ENCODE measurements around the gene STOML3. TPM values are rescaled to one million over a fixed set of nuclear protein-coding genes. Genes with fewer than 3 reads are reported as not detected.

The STOML3 gene
- total RNA-seq, 2 experiments from 2014 or later = not detected

DNA sequence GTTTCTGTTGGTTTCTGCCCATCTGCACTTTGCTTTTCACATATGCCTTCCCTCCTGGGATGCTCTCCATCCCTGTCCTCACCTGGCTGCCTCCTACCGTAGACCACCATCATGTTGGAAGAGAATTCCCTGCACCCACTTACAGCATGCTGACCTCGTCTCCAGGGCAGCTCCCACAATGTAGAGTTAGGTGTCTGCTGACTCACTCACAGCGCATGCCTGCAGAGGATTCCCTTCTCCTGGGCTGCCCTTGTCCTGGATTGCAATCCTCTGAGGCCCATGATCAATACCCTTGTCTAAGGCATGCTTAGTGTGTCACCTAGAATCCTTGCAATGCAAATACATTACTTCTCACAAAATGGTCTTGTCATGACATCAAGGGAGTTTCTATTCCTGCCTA is 43.6 kb downstream of the STOML3 start:
- no peaks in the 10 kb centered on the region for H3K9me3 Mint-ChIP-seq
- no peak overlapping the region for H3K4me3 Mint-ChIP-seq
- intact Hi-C loops (cut with micrococcal nuclease) = no loop called here
- H3K36me3 Mint-ChIP-seq (ENCODE audit: low read depth) = no peaks in the 10 kb centered on the region
- no peak overlapping the region for H3K27ac Mint-ChIP-seq
- no peak for DNase-seq
- CTCF ChIA-PET = interaction anchor here (0.5 kb wide), 1 partner anchor 198 kb away, joined by 3 read pairs; no protein-coding TSS in a partner anchor
- H3K4me1 Mint-ChIP-seq (ENCODE audit: low read depth) = no peaks in the 10 kb centered on the region
- no peaks in the 10 kb centered on the region for H3K27me3 Mint-ChIP-seq (ENCODE audit: low read depth)

DNA sequence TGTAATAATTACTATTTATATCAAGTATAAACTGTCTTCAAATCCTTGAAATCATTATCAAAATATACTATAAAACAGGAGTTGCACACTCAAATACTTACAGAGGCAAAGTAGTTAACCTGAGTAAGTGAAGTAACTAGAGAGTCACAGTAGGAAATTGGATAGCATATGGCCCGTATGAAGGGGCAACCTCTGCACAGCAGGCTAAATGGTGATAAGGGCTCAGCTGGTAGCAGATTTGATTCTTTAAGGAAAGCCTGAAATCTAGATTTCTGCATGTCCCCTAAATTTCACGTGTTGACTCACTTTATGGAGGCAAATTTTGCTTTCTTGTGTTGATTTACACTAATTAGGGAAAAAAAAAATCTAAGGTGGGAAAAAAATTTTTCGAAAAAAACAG is 46.4 kb downstream of the STOML3 start:
- Mint-ChIP-seq H3K36me3 (ENCODE audit: low read depth) (no peaks in the 10 kb centered on the region), H3K4me1 (ENCODE audit: low read depth) (no peaks in the 10 kb centered on the region), H3K27ac (no peak overlapping the region), H3K27me3 (ENCODE audit: low read depth) (no peaks in the 10 kb centered on the region), H3K9me3 (no peaks in the 10 kb centered on the region), H3K4me3 (no peak overlapping the region)
- intact Hi-C loops (cut with micrococcal nuclease) = no loop called here
- no peak for DNase-seq
- CTCF ChIA-PET = no interaction called here

DNA sequence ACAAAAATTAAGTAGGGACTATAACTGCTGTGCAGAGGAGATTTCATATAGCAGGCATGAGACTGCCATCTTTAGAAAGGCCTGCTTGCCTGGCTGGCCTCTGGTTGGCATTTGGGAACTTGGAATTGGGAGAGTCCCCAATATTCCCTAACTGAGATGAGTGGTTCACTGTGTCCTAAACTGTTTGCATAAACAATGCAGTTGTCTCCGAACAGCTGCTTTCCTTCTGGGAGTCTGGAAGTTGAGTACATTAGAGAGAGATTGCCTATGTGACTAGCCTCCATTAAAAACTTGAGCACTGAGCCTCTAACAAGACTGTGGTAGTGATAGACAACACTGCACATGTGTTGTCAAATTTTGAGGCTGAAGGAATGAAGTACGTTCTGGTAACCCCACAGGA is 47.4 kb downstream of the STOML3 start:
- intact Hi-C loops (cut with micrococcal nuclease) = no loop called here
- Mint-ChIP-seq H3K36me3 (ENCODE audit: low read depth) (no peaks in the 10 kb centered on the region), H3K4me1 (ENCODE audit: low read depth) (no peaks in the 10 kb centered on the region), H3K27ac (no peak overlapping the region), H3K9me3 (no peaks in the 10 kb centered on the region), H3K4me3 (no peak overlapping the region), H3K27me3 (ENCODE audit: low read depth) (no peaks in the 10 kb centered on the region)
- CTCF ChIA-PET = no interaction called here
- no peak for DNase-seq

DNA sequence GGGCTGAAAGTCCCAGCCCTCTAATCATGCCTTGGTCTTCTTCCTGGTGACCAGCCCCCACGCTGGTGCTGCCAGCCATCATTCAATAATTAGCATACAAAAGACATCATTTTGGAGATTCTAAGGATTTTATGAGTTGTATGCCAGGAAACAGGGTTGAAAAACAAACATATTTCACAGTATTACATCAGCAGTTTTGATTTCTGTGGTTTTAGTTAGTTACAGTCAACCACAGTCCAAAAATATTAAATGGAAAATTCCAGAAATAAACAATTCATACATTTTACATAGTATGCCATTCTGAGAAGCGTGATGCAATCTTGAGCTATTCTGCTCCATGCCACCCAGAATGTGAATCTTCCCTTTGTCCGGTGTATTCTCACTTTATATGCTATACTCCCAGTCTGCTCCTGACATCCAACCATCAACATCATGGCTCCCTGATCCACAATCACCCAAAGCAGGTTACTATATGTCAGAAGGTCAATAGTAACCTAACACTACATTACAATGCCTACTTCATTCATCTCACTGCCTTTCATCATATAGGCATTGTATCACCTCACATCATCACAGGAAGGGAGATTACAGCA is 49.2 kb downstream of the STOML3 start:
- H3K36me3 Mint-ChIP-seq (ENCODE audit: low read depth) = no peaks in the 10 kb centered on the region
- CTCF ChIA-PET = no interaction called here

DNA sequence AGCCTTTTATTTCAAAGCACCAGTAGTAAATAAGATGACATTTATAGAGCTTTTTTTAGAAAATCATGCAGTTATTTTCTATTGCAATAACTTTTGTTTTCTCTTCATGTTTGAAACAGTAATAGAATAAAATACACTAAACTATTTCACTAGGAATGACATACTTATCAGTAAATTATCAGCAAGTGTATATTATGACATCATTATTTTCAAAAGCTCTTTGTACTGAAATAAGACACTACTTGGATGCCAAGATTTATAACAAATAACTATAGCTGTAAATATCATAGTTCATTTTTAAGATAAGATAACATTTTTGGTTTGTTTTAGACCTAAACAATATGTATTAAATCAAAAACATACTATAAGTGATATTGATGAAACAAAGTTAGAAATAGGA is 56.8 kb downstream of the STOML3 start:
- Mint-ChIP-seq H3K9me3 (no peaks in the 10 kb centered on the region), H3K27ac (no peak overlapping the region), H3K27me3 (ENCODE audit: low read depth) (no peaks in the 10 kb centered on the region), H3K36me3 (ENCODE audit: low read depth) (no peaks in the 10 kb centered on the region), H3K4me1 (ENCODE audit: low read depth) (no peaks in the 10 kb centered on the region), H3K4me3 (no peak overlapping the region)
- DNase-seq = no peak
- intact Hi-C loops (cut with micrococcal nuclease) = no loop called here
- CTCF ChIA-PET = no interaction called here

More for the DNA sequence above, 49.2 kb downstream of the STOML3 start:
- no peaks in the 10 kb centered on the region for H3K27me3 Mint-ChIP-seq (ENCODE audit: low read depth)
- H3K4me3 Mint-ChIP-seq = no peak overlapping the region
- no peak overlapping the region for H3K27ac Mint-ChIP-seq
- no peak for DNase-seq
- no peaks in the 10 kb centered on the region for H3K9me3 Mint-ChIP-seq
- intact Hi-C loops (cut with micrococcal nuclease) = no loop called here
- no peaks in the 10 kb centered on the region for H3K4me1 Mint-ChIP-seq (ENCODE audit: low read depth)

DNA sequence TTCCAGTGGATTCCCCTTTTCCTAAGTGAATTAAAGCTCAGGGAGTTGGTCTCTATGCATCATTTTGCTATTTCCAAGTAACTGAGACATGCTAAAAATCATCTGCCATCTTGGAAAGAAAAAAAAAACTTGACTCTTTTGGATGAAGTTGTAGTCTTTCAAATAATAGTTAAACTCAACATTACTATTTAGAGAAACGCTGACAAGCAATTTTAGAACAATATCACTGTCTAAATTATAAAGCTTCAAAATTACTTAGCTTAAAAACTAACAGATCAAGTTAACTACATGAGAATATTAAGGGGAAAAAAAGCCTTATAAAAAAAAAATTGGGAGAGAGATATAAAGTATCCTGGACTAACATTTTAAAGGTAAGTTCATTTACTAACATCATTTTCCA is 68.5 kb downstream of the STOML3 start:
- H3K36me3 Mint-ChIP-seq (ENCODE audit: low read depth) = no peaks in the 10 kb centered on the region
- H3K4me1 Mint-ChIP-seq (ENCODE audit: low read depth) = no peaks in the 10 kb centered on the region
- no peak overlapping the region for H3K4me3 Mint-ChIP-seq
- intact Hi-C loops (cut with micrococcal nuclease) = loop anchor here (5.0 kb wide), 1 partner anchor 95 kb away; no protein-coding TSS in a partner anchor
- CTCF ChIA-PET = no interaction called here
- H3K27ac Mint-ChIP-seq = no peak overlapping the region
- no peak for DNase-seq
- H3K9me3 Mint-ChIP-seq = no peaks in the 10 kb centered on the region
- H3K27me3 Mint-ChIP-seq (ENCODE audit: low read depth) = peaks cover 36% of the 10 kb centered on the region

DNA sequence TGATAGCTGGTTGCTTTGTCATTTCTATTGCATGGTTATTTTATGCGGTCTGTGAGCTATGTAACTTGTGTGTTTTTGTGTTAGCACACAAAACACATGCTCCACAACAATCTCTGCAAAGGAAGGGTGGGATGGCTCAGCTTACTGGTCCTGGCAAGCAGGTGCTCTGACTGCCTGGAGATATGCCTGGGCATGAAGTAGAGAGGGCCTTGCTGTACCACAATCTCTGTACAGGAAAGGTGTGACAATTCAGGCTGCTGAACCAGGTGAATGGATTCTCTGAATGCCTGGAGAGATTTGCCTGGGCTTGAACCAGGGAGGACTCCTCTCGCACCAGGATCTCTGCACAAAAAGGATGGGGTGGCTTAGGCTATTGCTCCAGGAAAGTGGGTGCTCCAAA is 69.5 kb downstream of the STOML3 start:
- CTCF ChIA-PET = no interaction called here
- no peak for DNase-seq
- no peak overlapping the region for H3K27ac Mint-ChIP-seq
- H3K9me3 Mint-ChIP-seq = no peaks in the 10 kb centered on the region
- H3K4me3 Mint-ChIP-seq = no peak overlapping the region
- H3K36me3 Mint-ChIP-seq (ENCODE audit: low read depth) = no peaks in the 10 kb centered on the region
- H3K4me1 Mint-ChIP-seq (ENCODE audit: low read depth) = no peaks in the 10 kb centered on the region
- peaks cover 36% of the 10 kb centered on the region for H3K27me3 Mint-ChIP-seq (ENCODE audit: low read depth)
- intact Hi-C loops (cut with micrococcal nuclease) = loop anchor here (5.0 kb wide), 1 partner anchor 96 kb away; no protein-coding TSS in a partner anchor

Other genes starting within 250 kb of the STOML3 start
- gene PROSER1, start 47.3 kb upstream of the STOML3 start, total RNA-seq = 10 to 100 TPM; 73.4 to 78.8 TPM
- 10 to 100 TPM; 12.0 to 13.1 TPM for gene NHLRC3, start 47.6 kb upstream of the STOML3 start, total RNA-seq

All from activated naive CD4-positive, alpha-beta T cell treated with anti-CD3 and anti-CD28 coated beads for 36 hours (primary cell).